ENCODE measurements around the gene IGLL5. TPM values are rescaled to one million over a fixed set of nuclear protein-coding genes. Genes with fewer than 3 reads are reported as not detected.

The IGLL5 gene
- total RNA-seq, 2 donors from 2014 or later = 0.59 to 1.4 TPM

- TF ChIP-seq CTCF (IDR thresholded peaks at IDR 0.05) = no peak
- no peak overlapping the region for H3K27ac ChIP-seq
- H3K9me3 ChIP-seq = no peaks in the 10 kb centered on the region
- no peaks in the 10 kb centered on the region for H3K36me3 ChIP-seq
- H3K4me3 ChIP-seq = no peak overlapping the region
- DNase-seq (ENCODE audit: low spot score) = no peak
- no peaks in the 10 kb centered on the region for H3K4me1 ChIP-seq
- no peaks in the 10 kb centered on the region for H3K27me3 ChIP-seq
These were observed 45.5 kb upstream of the IGLL5 start for GRCh38 chr22:22842085-22842484.

- TF ChIP-seq CTCF (IDR thresholded peaks at IDR 0.05) = no peak
- H3K27me3 ChIP-seq = no peaks in the 10 kb centered on the region
- H3K36me3 ChIP-seq = no peaks in the 10 kb centered on the region
- no peaks in the 10 kb centered on the region for H3K4me1 ChIP-seq
- no peak overlapping the region for H3K4me3 ChIP-seq
- DNase-seq (ENCODE audit: low spot score) = no peak
- no peaks in the 10 kb centered on the region for H3K9me3 ChIP-seq
- no peak overlapping the region for H3K27ac ChIP-seq
These were observed 43.8 kb upstream of the IGLL5 start for GRCh38 chr22:22843848-22844247.

- Histone ChIP-seq H3K27ac (no peak overlapping the region), H3K4me1 (no peaks in the 10 kb centered on the region), H3K27me3 (no peaks in the 10 kb centered on the region), H3K36me3 (no peaks in the 10 kb centered on the region), H3K4me3 (no peak overlapping the region), H3K9me3 (no peaks in the 10 kb centered on the region)
- no peak for DNase-seq (ENCODE audit: low spot score)
- TF ChIP-seq CTCF (IDR thresholded peaks at IDR 0.05) = no peak
These were observed 40.4 kb upstream of the IGLL5 start for GRCh38 chr22:22847241-22847640.

GRCh38 chr22:22848364-22848866, 39.2 kb upstream of the IGLL5 start:
- Histone ChIP-seq H3K9me3 (no peaks in the 10 kb centered on the region), H3K36me3 (no peaks in the 10 kb centered on the region), H3K27me3 (no peaks in the 10 kb centered on the region), H3K4me3 (no peak overlapping the region), H3K27ac (no peak overlapping the region), H3K4me1 (no peaks in the 10 kb centered on the region)
- DNase-seq (ENCODE audit: low spot score) = no peak
- peak; percentile 71 to 83 for TF ChIP-seq CTCF (IDR thresholded peaks at IDR 0.05)

GRCh38 chr22:22849640-22850610, 37.7 kb upstream of the IGLL5 start:
- no peak for TF ChIP-seq CTCF (IDR thresholded peaks at IDR 0.05)
- Histone ChIP-seq H3K27me3 (no peaks in the 10 kb centered on the region), H3K36me3 (no peaks in the 10 kb centered on the region), H3K27ac (no peak overlapping the region), H3K4me3 (no peak overlapping the region), H3K9me3 (no peaks in the 10 kb centered on the region), H3K4me1 (no peaks in the 10 kb centered on the region)
- no peak for DNase-seq (ENCODE audit: low spot score)

Measured in right atrium auricular region (tissue), 2 donors.